HepG2 (cell line): ENCODE results near the gene TP53TG5. TPM values are rescaled to one million over a fixed set of nuclear protein-coding genes. Genes with fewer than 3 reads are reported as not detected.
A peak's percentile ranks its signal among the peaks of the same experiment; 100 is the strongest.

Source experiments
- NFATC3 ChIP-seq: sonication (generic); formaldehyde crosslinking; IDR thresholded peaks from 2 replicates; pipeline ENCODE4 v1.5.1; 2020; ENCODE audit warnings: mild to moderate bottlenecking, missing genetic modification reagents
- SRY ChIP-seq: sonication (generic); formaldehyde crosslinking; IDR thresholded peaks from 2 replicates; pipeline ENCODE4 v1.8.0; 2022; ENCODE audit warnings: mild to moderate bottlenecking, missing genetic modification reagents
- ZNF510 ChIP-seq: sonication (generic); formaldehyde crosslinking; IDR thresholded peaks from 2 replicates; pipeline ENCODE4 v1.4.0; 2020; ENCODE audit warnings: low read depth, mild to moderate bottlenecking, missing genetic modification reagents
- polyA plus RNA-seq, 8 experiments: library from polyadenylated mRNA; depleted of rRNA in 3 of 8; stranded (reverse) in 7 of 8; unstranded in 1 of 8; fragments of >200 nt; fragmentation: Illumina TruSeq in 4 of 8; extraction: Trizol in 4 of 8; gene quantifications; 2 replicates each; pipeline versions ENCODE4 v1.2.1 to v1.2.3, GENCODE V29; 2011 to 2016; ENCODE audit warnings: low read depth in 4 of 8, missing spikeins in 1 of 8, mixed read lengths in 1 of 8; ENCODE audit not compliant: insufficient read depth in 1 of 8
- total RNA-seq, 5 experiments: library from RNA; depleted of rRNA; stranded (reverse); fragments of >200 nt; fragmentation: Illumina TruSeq; extraction: Trizol; gene quantifications; 2 replicates each; pipeline ENCODE4 v1.2.3, GENCODE V29; 2016; ENCODE audit warnings: low read depth in 1 of 5
- TF ChIP-seq, protein P1 (sequence below): sonication (generic); formaldehyde crosslinking; IDR thresholded peaks from 2 replicates; pipeline ENCODE4 v1.4.0; 2020; ENCODE audit warnings: mild to moderate bottlenecking, missing genetic modification reagents
- TF ChIP-seq, protein P2 (sequence below): sonication (generic); formaldehyde crosslinking; IDR thresholded peaks from 2 replicates; pipeline ENCODE4 v1.4.0; 2020; ENCODE audit warnings: missing genetic modification reagents
- TF ChIP-seq, protein P3 (sequence below): sonication (generic); formaldehyde crosslinking; IDR thresholded peaks from 2 replicates; pipeline ENCODE4 v1.5.0; 2020; ENCODE audit warnings: missing genetic modification reagents, mild to moderate bottlenecking, borderline replicate concordance
- TF ChIP-seq, protein P4 (sequence below): sonication (generic); formaldehyde crosslinking; IDR thresholded peaks from 2 replicates; pipeline ENCODE4 v1.4.0; 2020; ENCODE audit warnings: low read depth, mild to moderate bottlenecking, missing genetic modification reagents
- TF ChIP-seq, protein P5 (sequence below): sonication (generic); formaldehyde crosslinking; conservative IDR thresholded peaks from 2 replicates; pipeline ENCODE4 v1.4.0; 2020; ENCODE audit warnings: missing genetic modification reagents

Gene TP53TG5
- total and polyA plus RNA-seq, 2 of the 13 experiments (the other 11 are each of a cell fraction or from before 2014, with no cell fraction given), result 0.11 TPM; not detected in 1

DNA sequence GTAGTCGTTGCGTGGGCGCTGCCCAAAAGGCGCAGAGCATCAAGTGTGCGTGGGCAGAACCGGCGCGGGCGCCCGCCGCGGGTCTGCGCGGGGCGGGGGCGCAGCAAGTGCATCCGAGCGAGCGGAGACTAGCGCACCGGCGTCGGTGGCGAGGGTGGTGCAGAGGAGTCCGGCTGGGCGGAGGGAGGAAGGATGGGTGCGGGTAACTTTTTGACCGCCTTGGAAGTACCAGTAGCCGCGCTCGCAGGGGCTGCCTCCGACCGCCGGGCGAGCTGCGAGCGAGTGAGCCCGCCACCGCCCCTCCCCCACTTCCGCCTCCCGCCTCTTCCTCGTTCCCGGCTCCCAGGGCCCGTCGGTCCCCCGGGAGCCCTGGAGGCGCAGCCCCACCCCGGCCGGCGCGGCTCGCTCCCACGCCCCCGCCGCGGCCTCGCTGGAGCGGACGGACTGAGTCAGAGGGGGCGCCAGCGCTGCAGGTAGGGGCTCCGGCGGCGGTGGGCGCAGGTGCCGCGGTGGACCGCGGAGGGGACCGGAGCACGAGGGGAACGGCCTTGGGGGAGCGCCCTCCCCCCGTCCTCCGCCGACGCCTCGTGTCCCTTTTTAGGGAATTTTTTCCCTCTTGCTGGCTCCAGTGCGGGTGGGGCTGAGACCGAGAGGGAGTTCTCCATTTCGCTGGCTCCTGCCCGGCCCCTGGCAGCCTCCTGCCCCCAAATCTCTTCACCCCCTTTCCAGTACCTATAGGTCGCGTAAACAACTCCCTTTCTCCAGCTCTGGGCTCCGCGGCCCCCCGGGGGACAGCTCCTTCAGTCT is 28.3 kb upstream of the TP53TG5 start (continued):
- TF ChIP-seq, protein P1, sequence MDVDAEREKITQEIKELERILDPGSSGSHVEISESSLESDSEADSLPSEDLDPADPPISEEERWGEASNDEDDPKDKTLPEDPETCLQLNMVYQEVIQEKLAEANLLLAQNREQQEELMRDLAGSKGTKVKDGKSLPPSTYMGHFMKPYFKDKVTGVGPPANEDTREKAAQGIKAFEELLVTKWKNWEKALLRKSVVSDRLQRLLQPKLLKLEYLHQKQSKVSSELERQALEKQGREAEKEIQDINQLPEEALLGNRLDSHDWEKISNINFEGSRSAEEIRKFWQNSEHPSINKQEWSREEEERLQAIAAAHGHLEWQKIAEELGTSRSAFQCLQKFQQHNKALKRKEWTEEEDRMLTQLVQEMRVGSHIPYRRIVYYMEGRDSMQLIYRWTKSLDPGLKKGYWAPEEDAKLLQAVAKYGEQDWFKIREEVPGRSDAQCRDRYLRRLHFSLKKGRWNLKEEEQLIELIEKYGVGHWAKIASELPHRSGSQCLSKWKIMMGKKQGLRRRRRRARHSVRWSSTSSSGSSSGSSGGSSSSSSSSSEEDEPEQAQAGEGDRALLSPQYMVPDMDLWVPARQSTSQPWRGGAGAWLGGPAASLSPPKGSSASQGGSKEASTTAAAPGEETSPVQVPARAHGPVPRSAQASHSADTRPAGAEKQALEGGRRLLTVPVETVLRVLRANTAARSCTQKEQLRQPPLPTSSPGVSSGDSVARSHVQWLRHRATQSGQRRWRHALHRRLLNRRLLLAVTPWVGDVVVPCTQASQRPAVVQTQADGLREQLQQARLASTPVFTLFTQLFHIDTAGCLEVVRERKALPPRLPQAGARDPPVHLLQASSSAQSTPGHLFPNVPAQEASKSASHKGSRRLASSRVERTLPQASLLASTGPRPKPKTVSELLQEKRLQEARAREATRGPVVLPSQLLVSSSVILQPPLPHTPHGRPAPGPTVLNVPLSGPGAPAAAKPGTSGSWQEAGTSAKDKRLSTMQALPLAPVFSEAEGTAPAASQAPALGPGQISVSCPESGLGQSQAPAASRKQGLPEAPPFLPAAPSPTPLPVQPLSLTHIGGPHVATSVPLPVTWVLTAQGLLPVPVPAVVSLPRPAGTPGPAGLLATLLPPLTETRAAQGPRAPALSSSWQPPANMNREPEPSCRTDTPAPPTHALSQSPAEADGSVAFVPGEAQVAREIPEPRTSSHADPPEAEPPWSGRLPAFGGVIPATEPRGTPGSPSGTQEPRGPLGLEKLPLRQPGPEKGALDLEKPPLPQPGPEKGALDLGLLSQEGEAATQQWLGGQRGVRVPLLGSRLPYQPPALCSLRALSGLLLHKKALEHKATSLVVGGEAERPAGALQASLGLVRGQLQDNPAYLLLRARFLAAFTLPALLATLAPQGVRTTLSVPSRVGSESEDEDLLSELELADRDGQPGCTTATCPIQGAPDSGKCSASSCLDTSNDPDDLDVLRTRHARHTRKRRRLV, result no peak
- TF ChIP-seq ZNF510, result no peak
- TF ChIP-seq, protein P2, sequence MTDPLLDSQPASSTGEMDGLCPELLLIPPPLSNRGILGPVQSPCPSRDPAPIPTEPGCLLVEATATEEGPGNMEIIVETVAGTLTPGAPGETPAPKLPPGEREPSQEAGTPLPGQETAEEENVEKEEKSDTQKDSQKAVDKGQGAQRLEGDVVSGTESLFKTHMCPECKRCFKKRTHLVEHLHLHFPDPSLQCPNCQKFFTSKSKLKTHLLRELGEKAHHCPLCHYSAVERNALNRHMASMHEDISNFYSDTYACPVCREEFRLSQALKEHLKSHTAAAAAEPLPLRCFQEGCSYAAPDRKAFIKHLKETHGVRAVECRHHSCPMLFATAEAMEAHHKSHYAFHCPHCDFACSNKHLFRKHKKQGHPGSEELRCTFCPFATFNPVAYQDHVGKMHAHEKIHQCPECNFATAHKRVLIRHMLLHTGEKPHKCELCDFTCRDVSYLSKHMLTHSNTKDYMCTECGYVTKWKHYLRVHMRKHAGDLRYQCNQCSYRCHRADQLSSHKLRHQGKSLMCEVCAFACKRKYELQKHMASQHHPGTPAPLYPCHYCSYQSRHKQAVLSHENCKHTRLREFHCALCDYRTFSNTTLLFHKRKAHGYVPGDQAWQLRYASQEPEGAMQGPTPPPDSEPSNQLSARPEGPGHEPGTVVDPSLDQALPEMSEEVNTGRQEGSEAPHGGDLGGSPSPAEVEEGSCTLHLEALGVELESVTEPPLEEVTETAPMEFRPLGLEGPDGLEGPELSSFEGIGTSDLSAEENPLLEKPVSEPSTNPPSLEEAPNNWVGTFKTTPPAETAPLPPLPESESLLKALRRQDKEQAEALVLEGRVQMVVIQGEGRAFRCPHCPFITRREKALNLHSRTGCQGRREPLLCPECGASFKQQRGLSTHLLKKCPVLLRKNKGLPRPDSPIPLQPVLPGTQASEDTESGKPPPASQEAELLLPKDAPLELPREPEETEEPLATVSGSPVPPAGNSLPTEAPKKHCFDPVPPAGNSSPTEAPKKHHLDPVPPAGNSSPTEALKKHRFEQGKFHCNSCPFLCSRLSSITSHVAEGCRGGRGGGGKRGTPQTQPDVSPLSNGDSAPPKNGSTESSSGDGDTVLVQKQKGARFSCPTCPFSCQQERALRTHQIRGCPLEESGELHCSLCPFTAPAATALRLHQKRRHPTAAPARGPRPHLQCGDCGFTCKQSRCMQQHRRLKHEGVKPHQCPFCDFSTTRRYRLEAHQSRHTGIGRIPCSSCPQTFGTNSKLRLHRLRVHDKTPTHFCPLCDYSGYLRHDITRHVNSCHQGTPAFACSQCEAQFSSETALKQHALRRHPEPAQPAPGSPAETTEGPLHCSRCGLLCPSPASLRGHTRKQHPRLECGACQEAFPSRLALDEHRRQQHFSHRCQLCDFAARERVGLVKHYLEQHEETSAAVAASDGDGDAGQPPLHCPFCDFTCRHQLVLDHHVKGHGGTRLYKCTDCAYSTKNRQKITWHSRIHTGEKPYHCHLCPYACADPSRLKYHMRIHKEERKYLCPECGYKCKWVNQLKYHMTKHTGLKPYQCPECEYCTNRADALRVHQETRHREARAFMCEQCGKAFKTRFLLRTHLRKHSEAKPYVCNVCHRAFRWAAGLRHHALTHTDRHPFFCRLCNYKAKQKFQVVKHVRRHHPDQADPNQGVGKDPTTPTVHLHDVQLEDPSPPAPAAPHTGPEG (CRISPR knock-in tag), result no peak
- TF ChIP-seq, protein P3, sequence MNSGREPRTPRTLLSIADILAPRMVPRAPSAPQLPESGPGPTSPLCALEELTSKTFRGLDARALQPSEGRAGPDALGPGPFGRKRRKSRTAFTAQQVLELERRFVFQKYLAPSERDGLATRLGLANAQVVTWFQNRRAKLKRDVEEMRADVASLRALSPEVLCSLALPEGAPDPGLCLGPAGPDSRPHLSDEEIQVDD, result 0 out of 2 replicates have a peak, but pooled peaks have one; percentile 70
- TF ChIP-seq, protein P4, sequence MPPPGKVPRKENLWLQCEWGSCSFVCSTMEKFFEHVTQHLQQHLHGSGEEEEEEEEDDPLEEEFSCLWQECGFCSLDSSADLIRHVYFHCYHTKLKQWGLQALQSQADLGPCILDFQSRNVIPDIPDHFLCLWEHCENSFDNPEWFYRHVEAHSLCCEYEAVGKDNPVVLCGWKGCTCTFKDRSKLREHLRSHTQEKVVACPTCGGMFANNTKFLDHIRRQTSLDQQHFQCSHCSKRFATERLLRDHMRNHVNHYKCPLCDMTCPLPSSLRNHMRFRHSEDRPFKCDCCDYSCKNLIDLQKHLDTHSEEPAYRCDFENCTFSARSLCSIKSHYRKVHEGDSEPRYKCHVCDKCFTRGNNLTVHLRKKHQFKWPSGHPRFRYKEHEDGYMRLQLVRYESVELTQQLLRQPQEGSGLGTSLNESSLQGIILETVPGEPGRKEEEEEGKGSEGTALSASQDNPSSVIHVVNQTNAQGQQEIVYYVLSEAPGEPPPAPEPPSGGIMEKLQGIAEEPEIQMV, result no peak; the same call in 1 of the 2 replicates
- no peak; the same call in 1 of the 2 replicates for TF ChIP-seq SRY (CRISPR knock-in tag)
- TF ChIP-seq, protein P5, sequence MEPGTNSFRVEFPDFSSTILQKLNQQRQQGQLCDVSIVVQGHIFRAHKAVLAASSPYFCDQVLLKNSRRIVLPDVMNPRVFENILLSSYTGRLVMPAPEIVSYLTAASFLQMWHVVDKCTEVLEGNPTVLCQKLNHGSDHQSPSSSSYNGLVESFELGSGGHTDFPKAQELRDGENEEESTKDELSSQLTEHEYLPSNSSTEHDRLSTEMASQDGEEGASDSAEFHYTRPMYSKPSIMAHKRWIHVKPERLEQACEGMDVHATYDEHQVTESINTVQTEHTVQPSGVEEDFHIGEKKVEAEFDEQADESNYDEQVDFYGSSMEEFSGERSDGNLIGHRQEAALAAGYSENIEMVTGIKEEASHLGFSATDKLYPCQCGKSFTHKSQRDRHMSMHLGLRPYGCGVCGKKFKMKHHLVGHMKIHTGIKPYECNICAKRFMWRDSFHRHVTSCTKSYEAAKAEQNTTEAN (CRISPR knock-in tag), result 0 out of 2 replicates have a peak, but pooled peaks have one; percentile 22
- TF ChIP-seq NFATC3, result no peak
